ENCODE measurements around the gene RASGRP1. TPM values are rescaled to one million over a fixed set of nuclear protein-coding genes. Genes with fewer than 3 reads are reported as not detected.

The RASGRP1 gene
- total and polyA plus RNA-seq, 10 of the 15 experiments (the other 5 are each of a cell fraction or from before 2014, with no cell fraction given), result 5.6 to 234 (median 20.9) TPM

- TF ChIP-seq RAD21 (IDR thresholded peaks at IDR 0.05; ENCODE audit: insufficient read depth, low read depth, low read length) (peak; percentile 84), RFX5 (IDR thresholded peaks at IDR 0.05; ENCODE audit: low read depth, low read length) (no peak), YY1 (IDR thresholded peaks at IDR 0.05; ENCODE audit: low read depth, low read length) (0 out of 2 replicates have a peak, but pooled peaks have one; percentile 12)
Observed at GRCh38 chr15:38474155-38474757, 90.4 kb downstream of the RASGRP1 start (continued).

GRCh38 chr15:38471974-38472373 is 92.6 kb downstream of the RASGRP1 start:
- Histone ChIP-seq H3K27me3 (replicated peaks in 1 of 2; ENCODE audit: control insufficient read depth in 2 of 2, insufficient read depth in 2 of 2, low read length in 1 of 2) (no peaks in the 10 kb centered on the region), H3K79me2 (ENCODE audit: control insufficient read depth, insufficient read depth, low read length) (no peaks in the 10 kb centered on the region), H3K4me2 (ENCODE audit: control insufficient read depth, insufficient read depth) (no peak overlapping the region), H3K27ac (ENCODE audit: control insufficient read depth, insufficient read depth) (no peak overlapping the region), H3K36me3 (ENCODE audit: control insufficient read depth in 2 of 2, insufficient read depth in 2 of 2, low read length in 1 of 2) (peaks cover 3 to 10% of the 10 kb centered on the region in 2 experiments; a peak in 3 of 4 replicates), H3K4me1 (ENCODE audit: control insufficient read depth, insufficient read depth, low read length) (no peaks in the 10 kb centered on the region), H3K9ac (ENCODE audit: control insufficient read depth, insufficient read depth, low read length) (no peak overlapping the region), H3K9me3 (replicated peaks; ENCODE audit: control insufficient read depth, insufficient read depth, low read length) (no peaks in the 10 kb centered on the region), H3K4me3 (no peak overlapping the region), H2AFZ (ENCODE audit: control insufficient read depth, low read depth, low read length) (no peak overlapping the region), H4K20me1 (ENCODE audit: control insufficient read depth, insufficient read depth) (no peaks in the 10 kb centered on the region)
- FAIRE-seq (no peak), ATAC-seq (no peak), DNase-seq (ENCODE audit: low read depth, low spot score) (no peak)
- ChIA-PET RAD21 (ENCODE audit: unreplicated experiment) (interaction anchor here (0.7 to 2.6 kb wide), 10 partner anchors 16 to 476 kb away, joined by 3 to 33 read pairs (median 4); no protein-coding TSS in a partner anchor), POLR2A (interaction anchor here (1.1 kb wide), 1 partner anchor 12 kb away, joined by 4 read pairs; no protein-coding TSS in a partner anchor), SMC1A (ENCODE audit: uncharacterized antibody, unreplicated experiment) (interaction anchor here (0.8 to 5.9 kb wide), 16 partner anchors 9 to 227 kb away, joined by 3 to 73 read pairs (median 6); partner anchors contain the start of gene FAM98B), CTCF (interaction anchor here (0.6 to 5.8 kb wide), 18 partner anchors 11 to 1108 kb away, joined by 3 to 76 read pairs (median 6); partner anchors contain the start of gene FAM98B)
- WGBS (ENCODE audit: insufficient coverage, insufficient replicate concordance, low lambda C conversion rate, missing lambda C conversion rate), result 98% methylated on average over 2 of the region's 2 CpGs
- TF ChIP-seq ASH2L (IDR thresholded peaks at IDR 0.05; ENCODE audit: borderline replicate concordance, low read depth) (no peak), ZBED1 (IDR thresholded peaks at IDR 0.05; ENCODE audit: borderline replicate concordance) (no peak), SMAD1 (IDR thresholded peaks at IDR 0.05; ENCODE audit: low read depth, partially characterized antibody) (no peak), FOXM1 (IDR thresholded peaks at IDR 0.05; ENCODE audit: low read depth, low read length) (no peak), BRCA1 (IDR thresholded peaks at IDR 0.05; ENCODE audit: low read depth, low read length) (no peak), MYB (IDR thresholded peaks at IDR 0.05; ENCODE audit: borderline replicate concordance, low read depth, low read length) (no peak), NFIC (IDR thresholded peaks at IDR 0.05; ENCODE audit: low read depth, low read length) (no peak)
- no TSS peak for BruUV-seq (replicated peaks)
- intact Hi-C loops (cut with micrococcal nuclease; ENCODE audit: unreplicated experiment) (loop anchor here (5.0 kb wide), 1 partner anchor 90 kb away; the partner anchor contains the start of gene RASGRP1), in situ Hi-C loops (cut with MboI) (no loop called here)

Measured in GM12878 (cell line).